NCI-H1092 treated with DMSO at 0.1 percent for 48 hours (cell line): ENCODE measurements around the gene MYH14.
"Not testable (repeated sequence)": the region's sequence is repeated elsewhere in the genome, so short reads cannot be mapped to it uniquely, and the experiment has no call there.

ENCODE experiments used
- DNase-seq: peaks from one replicate; lab custom pipeline; 2025; lab: John Stamatoyannopoulos, UW

MYH14 gene

DNA sequence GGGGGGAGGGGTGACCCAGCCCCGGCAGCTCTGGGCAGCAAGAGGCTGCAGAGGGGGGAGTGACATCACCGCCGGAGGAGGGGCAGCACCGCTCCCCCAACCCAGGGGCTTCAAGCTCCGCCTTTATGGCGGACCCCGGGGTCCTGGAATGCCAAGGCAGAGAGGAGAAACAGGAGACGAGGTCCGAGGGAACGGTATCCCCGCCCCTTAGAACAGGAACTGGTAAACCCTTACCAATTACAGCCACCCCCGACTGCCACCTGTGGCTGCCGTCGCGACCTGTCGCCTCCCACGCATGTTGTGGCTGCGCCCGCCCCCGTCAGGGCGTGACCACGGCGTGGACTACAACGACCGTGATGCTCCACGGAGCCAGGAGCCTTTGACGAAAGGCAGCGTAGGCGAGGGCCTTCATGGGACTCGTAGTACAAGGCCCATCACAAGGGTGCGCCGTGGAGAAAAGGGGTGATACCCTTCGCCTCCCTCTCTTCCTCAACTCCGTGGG lies 129.9 kb downstream of the MYH14 start:
- peak; percentile 80 for DNase-seq

DNA sequence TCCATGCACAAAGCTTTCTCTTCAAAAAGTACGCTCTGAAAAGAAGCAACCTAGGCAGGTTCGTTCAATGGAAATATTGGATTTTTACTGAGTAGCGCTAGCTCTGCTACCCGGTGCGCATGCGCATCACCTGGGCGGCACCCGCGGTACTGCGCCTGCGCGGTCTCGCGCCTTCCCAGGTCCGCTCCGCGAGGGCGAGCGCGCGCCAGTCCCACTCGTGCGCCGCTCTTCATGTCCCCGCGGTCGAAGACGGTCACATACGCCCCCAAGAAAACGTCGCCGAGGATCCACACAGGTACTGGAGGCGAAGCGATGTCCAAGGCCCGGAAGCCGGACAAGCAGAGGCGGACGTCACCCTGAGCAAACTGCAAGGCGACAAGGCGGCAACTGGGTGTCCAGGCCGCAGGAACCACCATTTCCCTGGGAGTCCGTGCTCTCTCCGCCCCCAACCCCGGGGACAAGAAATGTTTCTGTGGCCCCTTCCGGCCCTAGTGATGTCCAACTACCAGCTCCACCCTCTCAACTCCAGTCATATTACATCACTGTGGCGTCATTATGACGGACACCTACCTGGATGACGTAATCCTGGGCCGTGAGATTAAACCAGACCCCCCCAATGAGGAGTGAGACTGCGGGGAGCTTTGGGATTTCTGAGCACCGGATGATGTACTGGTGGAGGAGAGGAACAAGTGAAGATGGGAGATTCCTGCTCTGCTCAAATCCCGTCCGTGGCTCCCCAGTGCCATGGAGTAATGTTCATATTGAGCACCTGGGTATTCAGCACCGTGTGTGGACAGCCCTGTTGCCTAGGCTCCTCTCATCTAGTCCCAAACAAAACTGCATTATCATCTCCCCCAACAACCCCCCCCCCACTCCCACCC lies 130.6 kb downstream of the MYH14 start:
- DNase-seq = no peak

DNA sequence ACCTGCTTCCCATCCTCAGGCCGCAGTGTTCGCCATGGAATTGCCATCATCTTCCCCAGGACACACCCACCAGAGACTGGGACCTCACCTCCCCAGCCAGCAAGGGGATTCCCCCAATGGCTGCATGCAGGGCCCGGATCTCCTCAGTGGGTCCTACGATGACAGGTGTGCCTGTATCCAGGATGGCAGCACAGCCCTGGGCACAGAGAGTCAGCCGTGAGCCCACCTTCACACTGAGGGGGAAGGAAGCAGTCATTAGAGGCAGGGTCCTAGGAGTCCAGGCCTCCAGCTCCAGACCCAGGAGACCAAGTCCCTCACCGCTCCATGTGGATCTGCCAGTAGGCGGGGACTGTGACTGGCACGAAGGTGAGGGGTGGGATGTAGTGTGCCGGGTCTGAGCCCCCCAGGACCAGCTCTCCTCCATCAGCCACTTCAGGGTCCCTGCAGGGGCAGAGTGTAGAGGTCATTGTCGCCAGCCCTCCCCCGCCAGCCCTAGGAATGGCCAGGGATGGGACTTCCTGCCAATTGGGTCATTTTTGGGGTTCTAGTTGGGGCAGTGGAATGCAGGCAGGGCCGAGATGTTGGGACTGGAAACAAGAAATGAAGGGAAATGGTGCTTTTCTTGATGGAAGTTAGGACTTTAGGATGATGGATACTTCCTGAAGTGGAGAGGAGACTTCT lies 131.5 kb downstream of the MYH14 start:
- DNase-seq = no peak

DNA sequence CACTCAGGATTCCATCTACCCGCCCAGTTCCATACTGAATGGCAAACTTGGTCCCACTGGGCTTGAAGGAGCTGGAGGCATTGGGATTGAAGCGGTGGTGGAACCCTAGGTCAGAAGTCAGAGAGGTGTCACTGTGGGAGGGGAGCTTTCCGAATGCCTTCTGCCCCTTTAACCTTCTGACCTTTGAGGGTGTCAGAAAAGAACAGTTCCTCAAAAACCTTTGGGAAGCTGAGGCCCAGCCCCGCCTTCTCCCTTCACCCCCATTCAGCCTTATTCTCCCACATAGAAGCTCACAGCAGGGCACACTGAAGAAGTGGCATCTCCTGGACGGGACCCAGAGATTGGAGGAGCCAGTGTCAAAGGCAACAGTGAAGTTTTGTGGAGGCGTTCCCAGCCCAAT lies 133.6 kb downstream of the MYH14 start:
- not testable (repeated sequence) for DNase-seq

DNA sequence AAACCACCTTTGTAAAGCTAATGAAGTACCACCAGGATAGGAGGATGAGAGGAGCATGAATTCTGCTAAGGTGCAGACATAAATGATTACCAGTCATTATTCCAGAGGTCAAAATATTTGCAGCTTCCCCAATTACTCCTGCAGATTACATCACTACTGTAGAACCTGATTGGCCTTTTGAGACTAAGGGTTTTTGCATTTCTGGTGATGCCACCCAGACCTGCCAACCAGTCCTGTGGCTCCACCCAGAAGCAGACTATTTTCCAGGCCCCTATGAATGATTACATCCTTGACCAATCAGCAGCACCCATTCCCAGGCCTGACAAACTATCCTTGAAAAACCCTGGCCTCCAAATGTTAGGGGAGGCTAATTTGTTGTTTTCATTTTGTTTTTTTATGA lies 136.9 kb downstream of the MYH14 start:
- DNase-seq = no peak

DNA sequence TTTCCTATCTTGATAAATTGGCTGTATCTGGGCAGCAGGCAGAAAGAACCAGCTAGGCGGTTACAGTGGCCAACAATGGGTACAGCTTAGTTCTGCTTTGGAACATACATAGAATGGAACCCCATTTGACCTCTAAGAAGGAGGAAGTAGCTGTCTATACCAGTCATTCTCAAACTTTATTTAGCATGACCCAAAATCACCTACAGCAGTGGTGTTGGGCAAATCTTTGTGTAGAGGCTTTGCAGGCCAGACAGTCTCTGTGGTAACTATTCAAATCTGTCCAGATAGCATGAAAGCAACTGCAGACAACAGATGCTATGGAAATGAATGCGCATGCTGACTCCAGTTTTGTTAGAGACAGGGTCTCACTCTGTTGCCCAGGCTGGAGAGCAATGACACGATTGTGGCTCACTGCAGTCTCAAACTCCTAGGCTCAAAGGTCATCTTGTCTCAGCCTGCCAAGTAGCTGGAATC lies 137.7 kb downstream of the MYH14 start:
- DNase-seq = no peak

GRCh38 chr19:50344661-50345318 lies 141.4 kb downstream of the MYH14 start:
- no peak for DNase-seq

- DNase-seq = not testable (repeated sequence)
Observed at GRCh38 chr19:50347089-50347581, 143.7 kb downstream of the MYH14 start.

- no peak for DNase-seq
Observed at GRCh38 chr19:50349277-50350057, 146.0 kb downstream of the MYH14 start.

DNA sequence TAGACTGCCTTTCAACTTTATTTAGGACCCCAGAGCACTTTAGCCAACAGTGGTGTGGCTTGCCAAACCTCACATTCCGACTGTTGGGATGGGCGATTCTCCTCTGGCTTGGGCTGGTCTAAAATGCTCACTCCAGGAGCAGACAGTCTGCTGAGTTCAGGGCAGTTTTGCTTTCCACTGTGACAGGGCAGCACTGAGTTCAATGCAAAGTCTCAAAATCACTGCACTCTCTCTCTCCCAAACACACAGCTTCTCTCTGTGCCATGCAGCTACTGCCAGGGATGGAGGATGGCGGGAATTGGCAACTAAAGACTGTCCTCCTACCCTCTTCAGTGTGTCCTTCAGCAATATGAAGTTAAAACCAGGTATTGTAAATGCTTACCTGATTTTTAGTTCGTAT lies 148.8 kb downstream of the MYH14 start:
- no peak for DNase-seq

DNA sequence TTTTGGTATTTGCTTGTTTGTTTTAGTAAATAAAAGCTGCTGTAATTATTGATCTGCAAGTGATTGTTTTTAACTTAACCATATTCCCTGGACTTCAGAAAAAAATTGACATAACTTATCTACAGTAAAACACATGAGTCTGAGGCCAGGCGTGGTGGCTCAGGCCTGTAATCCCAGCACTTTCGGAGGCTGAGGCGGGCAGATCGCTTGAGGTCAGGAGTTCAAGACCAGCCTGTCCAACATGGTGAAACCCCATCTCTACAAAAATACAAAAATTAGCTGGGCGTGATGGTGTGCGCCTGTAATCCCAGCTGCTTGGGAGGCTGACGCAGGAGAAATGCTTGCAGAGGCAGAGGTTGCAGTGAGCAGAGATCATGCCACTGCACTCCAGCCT lies 150.1 kb downstream of the MYH14 start:
- not testable (repeated sequence) for DNase-seq

- no peak for DNase-seq
Observed at GRCh38 chr19:50356691-50357177, 153.3 kb downstream of the MYH14 start.

DNA sequence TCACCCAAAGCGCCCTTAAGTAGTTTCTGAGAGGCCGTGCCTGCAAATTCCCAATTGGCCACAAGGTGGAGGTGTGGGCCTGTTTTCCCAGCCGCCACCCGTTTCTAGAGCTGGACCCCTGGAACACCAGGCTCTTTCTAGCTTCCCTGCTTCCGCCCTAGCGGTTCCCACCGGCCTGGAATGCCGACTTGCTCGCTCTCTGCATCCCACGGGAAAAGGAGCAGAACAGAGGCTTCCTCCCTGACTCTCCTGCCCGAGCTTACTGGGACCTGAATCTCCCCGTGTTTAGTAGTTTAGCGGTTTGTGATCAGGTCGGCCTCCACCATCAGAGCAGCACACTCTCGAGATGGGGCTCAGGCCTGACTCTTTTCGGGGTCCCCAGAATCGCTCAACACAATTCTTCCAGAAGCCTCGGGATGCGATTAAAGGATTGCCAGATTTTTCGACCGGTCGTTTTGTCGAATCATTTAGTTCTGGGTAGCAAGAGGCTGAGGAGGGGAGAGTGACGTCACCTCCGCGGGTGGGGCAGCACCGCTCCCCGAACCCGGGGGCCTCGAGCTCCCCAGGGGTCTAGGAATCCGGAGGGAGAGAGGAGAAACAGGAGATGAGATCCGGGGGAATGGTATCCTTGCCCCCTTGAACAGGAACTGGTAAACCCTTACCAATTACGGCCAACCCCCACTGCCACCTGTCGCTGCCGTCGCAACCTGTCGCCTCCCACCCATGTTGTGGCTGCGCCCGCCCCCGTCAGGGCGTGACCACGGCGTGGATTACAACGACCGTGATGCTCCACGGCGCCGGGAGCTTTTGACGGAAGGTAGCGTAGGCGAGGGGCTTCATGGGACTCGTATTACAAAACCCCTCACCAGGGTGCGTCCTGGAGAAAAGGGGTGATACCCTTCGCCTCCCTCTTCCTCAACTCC lies 154.0 kb downstream of the MYH14 start:
- peak; percentile 49 for DNase-seq

DNA sequence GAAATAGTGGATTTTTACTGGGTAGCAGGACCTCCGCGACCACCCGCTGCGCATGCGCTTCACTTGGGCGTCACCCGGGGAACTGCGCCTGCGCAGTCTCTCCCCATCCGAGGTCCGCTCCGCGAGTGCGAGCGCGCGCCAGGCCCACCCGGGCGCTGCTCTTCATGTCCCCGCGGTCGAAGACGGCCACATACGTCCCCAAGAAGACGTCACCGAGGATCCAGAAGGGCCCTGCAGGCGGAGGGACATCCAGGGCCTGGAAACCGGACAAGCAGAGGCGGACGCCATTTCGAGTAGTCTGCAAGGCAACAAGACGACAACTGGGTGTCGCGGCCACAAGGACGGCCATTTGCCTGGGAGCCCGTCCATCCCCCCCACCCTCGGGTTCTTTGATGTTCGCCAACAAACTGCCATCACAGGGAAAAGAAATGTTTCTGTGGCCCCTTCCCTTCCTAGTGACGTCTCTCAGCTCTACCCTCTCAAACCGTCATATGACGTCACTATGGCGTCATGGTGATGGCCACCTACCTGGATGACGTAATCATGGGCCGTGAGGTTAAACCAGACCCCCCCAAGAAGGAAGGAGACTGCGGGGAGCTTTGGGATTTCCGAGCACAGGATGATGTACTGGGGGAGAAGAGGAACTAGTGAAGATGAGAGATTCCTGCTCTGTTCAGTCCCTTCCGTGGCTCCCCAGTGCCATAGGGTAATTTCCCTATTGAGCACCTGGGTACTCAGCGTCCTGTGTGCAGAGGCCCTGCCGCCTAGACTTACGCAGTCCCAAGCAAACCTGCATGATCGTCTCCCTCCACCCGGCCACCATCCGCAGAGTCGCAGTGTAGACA lies 155.3 kb downstream of the MYH14 start:
- DNase-seq = peak; percentile 48

DNA sequence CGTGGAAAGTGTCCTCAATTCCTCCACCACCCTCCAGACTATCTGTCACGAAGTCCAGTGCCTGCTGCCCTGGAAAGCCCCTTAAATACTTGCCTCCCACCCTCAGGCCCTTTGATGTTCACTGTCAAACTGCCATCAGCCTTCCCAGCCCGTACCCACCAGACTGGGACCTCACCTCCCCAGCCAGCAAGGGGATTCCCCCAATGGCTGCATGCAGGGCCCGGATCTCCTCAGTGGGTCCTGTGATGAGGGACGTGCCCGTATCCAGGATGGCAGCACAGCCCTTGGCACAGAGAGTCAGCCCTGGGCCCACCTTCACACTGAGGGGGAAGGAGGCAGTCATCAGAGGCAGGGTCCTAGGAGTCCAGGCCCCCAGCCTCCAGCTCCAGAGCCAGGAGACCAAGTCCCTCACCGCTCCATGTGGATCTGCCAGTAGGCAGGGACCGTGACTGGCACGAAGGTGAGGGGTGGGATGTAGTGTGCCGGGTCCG lies 156.0 kb downstream of the MYH14 start:
- no peak for DNase-seq
